GM19043 (cell line): ENCODE data around the gene SH3RF3.

Experiments used
- ATAC-seq: cut with Tn5 transposase; IDR thresholded peaks from one replicate; pipeline ENCODE4 v1.9.1; 2021; ENCODE audit warnings: low read depth; ENCODE audit not compliant: unreplicated experiment

The SH3RF3 gene

DNA sequence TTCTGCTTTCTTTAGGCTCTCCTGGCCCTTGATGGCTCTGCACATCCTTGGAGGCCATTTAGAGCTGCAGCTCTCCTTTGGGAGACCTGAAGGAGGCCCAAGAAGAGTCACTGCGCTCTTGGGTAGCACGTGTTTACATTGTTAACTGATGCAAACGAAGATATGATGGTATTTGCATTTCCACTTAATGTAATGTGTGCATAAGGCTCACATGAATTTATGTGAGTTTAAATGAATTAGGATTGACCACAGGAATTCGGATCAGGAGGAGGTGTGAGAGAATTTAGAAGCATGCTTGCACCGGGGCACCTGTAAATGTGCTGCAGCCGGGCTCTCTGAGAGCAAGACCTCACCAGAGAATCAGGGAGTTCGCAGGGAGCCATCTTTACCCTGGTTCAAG lies 7.5 kb downstream of the SH3RF3 start:
- ATAC-seq, result no peak

DNA sequence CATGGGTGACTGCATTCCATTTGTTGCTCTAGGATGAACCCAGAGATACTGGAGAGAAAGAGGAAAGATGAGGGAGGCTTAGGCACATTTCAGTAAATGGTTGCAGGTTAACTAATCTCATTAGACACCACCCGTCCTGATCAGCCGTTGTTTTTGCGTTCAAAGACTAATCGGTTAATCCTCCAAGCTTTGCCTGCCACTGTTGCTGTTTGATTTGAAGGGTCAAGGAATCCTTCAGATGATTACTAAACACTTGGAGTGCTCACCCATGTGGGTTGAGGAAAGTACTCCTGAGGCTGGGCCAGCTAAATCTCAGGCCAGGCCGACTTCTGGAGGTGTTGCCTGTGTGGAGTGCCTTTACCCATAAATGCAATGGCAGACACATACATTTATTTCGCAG lies 8.6 kb downstream of the SH3RF3 start:
- ATAC-seq, result no peak

DNA sequence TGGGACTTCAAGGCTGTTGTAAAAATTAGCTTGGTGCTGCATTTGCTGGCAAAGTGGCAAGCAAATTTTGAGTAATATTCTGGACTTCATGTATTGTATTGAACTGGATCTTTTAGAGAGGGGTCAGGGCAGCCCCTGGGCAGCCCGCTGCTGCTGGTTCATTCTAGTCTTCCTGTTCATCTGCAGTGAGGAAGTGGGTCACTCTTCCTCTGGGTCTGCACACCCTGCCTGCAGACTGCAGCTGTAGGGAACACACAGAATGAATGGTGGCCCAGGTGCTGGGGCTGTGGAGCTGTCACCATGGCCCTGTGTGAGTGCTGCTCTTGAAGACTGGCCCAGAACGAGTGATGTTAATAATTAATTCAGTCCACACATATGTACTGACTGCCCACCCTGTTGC lies 9.4 kb downstream of the SH3RF3 start:
- ATAC-seq, result no peak

DNA sequence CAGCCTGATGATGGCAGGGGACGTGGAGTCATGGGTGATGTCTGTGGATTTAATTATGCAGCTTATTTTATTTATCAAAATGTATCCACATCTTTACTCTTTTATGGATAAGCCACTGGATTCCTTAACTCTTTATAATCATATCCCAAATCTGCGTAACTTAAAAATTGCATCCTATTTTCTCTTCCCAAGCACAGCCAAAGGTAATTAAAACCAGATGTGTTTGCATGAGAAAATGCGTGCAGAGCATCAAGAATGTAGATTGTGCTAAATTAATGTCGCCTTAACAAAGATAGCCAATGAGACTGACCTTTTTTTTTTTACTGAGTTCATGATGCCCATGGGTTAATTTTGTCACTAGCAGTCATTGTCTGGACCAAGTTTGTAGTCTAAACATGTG lies 10.0 kb downstream of the SH3RF3 start:
- ATAC-seq, result no peak

DNA sequence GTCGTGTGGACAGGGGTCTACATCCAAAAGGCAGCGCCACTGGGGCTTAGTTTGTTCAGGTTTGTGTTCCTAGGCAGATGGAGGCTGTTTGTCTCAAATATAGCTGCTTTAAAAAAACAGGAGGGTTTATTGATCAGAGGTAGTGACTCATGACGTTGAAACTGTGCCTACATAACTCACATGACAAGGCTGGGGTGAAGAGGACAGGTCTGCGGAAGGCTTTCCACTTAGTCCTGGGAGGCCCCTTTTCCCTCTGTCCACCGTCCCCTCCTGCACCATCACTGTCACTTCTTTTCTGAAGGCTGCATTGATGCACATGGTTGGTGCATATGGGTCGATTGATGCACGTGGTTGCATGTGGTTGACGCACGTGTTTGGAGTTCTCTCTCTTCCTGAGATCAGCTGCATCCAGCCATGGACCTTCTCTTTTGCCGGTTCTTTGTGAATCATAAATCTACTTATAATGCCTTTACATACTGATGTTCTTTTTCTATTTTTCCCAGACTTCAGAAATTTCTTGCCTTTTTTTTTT lies 10.9 kb downstream of the SH3RF3 start:
- no peak for ATAC-seq

DNA sequence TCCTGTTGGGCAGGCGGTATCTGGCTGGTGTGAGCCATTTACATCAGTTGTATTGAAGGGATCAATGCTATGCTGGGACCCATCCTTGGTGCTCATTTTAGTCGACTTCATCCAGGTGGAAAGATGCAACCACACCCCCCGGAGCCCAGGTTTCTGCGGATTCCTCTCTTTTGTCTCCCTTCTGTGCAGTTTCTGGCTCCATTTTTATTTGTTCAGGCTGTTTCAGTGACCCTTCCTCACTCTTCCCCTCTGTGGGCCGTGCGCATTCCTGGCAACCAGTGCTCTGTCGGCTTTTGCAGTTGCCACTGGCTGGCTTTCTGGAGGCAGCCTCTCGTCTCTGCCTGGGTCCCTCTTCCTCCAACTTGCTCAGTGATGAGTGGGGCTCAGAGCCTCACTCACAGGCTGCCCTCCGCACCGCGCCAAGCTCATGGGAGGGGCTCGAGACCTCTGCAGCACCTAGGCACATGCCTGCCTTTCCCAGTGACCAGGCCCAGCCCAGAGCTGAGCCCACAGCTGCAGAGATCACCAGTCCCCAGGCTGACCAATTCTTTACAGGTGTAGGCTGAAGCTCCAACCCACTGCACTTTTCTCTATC lies 12.1 kb downstream of the SH3RF3 start:
- no peak for ATAC-seq

DNA sequence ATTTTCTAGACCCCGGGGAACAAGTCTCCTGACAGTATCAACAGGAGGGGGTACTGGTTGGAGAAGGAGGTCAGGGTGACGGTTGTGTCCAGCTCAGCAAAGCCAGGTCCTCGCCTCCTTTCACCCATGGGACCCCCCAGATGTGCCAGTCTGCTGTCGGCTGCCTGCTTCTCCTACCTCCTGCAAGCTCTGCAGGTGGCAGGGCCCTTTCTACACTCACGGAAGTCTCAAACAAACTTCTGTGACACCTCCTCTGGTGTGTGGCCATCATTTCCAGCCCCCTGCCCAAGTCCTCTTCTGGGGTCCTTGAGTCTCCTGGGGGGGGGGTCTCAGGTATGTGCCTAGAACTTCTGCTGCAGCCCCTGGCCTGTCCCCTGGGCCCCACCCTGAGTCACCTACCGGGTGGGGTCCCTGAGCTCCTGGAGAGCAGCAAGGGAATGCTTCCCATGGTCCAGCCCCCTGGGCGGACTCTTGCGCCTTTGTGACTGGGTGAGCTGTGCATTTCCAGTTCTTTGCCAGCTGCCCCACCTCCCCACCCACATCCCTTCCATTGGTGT lies 12.8 kb downstream of the SH3RF3 start:
- ATAC-seq, result no peak

DNA sequence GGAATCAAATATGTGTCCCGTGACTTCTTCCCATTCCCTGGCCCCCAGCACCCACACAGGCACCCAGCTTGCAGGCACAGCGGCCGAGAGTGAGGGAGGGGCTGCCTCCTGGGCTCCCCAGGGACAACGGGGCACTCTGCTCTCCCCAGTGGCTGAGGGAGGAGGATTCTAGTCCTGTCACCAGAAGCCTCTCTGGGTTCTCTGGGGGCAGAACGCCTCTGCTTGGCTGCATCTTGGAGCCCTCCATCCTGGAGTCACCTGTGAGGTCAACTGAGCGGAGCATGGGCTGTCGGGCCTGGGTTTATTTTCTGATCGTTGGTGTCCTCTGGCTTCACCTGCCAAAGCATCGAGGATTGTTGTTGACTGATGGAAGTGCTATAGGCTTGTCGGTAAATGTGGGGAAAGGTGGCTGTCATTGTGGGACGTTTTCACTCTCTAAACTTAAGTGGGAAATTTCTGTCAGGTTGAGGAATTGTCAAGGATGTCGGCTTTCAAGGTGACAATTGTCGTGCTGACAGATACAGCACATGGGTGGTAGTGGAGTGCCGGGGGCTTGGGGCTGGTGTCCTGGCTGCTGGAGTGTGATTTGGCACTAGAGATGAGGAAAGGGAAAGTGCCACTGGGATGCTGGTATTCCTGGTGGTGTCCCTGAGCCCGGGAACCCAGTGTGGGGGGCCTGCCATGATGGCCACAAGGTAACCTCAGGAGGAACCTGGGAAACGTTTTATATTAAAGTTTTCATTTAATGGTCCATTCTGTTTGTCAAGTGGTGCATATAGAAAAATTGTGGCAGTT lies 13.6 kb downstream of the SH3RF3 start:
- ATAC-seq, result no peak

DNA sequence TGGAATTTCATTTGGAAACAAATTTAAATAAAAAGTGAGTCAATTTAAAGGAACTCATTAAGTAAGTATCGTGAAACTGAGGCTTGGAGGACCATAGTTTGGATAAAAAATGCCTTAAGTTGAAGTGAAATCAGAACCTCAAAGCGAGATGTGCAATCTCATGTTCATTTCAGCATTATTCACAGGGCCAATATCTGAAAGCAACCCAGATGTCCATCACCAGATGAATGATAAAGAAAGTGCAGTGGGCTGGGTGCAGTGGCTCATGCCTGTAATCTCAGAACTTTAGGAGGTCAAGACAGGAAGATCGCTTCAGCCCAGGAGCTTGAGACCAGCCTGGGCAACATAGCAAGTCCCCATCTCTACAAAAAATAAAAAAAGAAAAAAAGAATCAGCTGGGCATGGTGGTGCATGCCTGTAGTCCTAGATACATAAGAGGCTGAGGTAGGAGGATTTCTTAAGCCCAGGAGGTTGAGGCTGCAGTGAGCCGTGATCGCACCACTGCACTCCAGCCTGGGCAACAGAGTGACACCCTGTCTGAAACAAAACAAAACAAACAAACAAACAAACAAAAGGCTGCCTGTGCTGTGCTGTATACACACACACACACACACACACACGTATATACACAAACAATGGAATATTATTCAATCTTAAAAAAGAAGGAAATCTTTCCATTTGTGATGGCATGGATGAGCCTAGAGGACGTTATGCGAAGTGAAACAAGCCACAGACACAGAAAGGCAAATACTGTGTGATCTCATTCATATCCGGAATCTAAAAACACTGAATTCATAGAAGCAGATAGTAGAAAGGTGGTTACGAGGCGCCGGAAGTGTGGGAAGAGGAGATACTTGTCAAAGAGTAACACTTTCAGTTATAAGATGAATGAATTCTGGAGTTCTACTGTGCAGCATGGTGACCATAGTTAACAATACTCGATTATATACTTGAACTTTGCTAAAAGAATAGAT lies 14.5 kb downstream of the SH3RF3 start:
- no peak for ATAC-seq

DNA sequence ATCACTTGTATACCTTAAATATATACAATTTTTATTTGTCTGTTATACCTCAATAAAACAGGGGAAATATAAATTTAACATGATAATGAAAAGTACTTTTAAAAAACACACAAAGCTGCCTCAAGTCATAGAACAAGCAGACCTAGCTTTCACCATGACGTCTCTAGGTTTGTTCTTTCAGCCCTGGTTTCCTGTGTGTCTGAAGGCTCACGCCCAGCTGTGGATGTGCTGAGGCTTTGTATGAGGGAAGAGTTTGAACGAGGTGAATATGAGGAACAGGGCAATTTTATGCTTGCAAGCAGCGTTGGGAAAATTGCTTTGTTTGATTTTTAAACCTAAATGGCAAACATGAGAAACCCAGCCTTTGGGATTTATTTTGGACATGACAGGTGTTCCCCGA lies 15.3 kb downstream of the SH3RF3 start:
- no peak for ATAC-seq

DNA sequence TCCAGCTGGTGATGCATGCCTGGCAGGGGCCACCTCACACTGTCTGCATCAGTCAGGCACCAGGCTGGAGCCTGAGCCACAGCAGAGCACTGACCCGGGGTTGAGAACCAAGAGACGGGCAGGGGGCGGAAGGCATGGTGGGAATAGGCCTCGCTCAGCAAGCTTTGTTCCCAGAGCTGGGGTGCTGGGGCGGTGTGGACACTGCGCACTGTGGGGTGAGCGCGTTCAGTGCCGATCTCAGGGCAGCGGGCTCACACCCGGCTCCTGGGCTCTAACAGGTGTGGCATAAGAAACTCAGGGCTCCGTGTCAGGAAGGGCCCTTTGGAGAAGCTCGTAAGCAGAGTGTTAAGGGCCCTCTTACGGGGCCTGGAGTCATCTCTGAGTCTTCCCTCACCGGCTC lies 15.7 kb downstream of the SH3RF3 start:
- ATAC-seq, result no peak

DNA sequence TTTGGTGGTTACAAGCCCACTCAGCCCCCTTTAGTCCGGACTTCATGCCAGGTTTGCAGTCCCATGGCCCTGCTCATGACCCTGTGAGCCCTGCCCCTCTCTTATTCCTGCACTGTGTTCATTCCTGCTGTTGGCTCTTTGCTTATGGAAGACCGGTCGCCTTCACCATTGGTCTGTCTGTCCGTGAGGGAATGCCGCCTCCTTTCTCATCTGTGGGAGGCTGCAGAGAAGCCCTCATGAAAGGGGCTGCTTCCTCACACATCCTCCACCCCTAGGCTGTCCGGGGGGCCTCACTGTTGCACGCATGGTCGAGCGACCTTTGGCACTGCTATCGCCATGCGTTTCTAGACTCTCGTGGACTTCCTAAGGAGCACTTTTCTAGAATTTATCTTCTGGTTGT lies 16.3 kb downstream of the SH3RF3 start:
- no peak for ATAC-seq

DNA sequence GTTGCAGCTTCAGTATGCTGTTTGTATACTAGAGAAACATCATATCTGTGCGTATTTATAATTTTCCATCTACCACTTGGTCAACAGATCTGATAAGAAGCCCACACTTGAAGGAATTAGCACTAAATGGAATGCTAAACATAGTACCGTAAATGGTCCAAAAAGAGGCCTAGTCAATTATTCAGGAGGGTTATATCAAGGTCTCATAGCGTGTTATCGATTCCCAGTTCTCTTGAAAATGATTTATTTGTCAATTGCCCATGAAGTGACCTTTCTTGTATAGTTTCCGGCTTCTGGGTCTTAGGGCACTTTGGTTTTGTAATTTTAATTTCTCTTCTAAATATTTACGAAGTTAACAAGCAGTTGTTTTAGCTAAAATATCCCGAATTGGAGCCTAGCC lies 18.4 kb downstream of the SH3RF3 start:
- no peak for ATAC-seq

DNA sequence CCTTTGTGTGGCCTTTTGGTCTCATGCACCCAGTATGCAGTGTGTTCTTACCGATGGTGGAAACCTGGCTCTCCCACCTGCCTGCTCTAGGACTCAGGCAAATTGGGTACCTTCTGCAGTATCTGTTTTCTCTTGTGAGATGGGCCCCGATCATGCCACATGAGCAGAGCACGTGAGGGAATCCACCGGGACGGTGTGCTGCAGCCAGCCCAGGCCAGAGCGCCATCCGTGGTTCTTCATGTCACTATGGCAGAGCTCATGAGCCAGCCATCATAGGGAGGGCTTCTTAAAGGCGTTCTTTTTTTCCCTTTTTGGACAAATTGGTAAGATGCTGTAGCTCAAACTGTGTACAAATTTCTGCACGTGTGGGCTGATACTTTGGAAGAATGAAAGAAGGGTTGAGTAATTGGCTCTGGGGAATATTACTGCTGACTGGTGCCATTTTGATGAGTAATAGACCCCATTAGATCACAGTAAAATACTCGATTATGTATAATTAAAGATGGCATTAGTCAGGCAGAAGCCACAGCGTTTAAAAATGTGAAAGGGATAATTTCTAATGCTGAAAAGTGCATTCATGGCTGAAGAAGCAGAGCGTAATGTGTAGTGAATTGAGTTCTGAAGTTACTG lies 19.2 kb downstream of the SH3RF3 start:
- no peak for ATAC-seq

DNA sequence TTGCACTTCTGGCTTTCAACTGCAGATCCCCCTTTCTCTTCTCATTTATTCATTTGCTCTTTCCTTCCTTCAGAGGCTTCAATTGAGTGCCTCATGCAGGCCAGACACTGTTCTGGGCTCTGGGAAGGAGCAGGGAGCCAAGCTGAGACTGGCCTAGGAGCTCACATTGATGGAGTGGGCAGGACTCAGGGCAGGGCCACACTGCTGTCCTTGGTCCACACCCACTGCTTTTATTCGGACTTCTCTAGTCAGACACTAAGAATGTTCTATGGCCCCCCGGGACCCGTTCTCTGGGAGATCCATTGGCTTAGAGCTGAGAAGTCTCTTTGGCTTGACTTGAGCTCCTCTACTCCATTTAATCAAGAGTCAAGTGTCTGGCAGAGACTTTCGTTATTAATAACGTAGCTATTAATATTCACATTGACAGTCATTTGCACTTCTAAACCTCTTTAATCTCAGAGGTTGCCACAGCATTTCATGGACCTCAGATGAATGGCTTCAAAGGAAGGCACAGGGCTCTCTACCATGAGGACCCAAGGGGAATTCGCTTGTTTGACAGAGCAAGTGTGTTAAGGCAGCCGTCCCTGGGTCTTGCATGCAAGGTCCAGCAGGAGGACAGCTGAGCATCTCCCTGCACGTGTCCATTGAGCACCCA lies 20.1 kb downstream of the SH3RF3 start:
- ATAC-seq, result no peak

DNA sequence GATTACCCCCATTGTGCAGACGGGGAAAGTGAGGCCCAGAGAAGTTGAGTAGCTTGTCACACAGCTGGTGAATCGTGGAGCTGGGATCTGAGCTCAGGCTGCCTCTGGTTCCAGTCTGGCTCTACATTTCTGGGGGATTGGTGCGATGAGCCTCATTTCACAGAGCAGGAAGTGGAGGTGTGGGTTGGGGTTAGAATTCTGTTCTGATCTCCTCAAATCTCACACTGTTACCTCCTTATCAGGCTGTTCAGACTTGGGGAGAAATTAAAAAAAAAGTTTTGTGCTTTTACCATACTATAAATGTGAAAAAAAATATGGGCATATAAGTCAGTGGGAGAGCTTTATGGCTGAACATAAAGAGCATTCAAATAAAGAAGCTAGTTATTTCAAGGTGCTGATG lies 21.6 kb downstream of the SH3RF3 start:
- no peak for ATAC-seq

DNA sequence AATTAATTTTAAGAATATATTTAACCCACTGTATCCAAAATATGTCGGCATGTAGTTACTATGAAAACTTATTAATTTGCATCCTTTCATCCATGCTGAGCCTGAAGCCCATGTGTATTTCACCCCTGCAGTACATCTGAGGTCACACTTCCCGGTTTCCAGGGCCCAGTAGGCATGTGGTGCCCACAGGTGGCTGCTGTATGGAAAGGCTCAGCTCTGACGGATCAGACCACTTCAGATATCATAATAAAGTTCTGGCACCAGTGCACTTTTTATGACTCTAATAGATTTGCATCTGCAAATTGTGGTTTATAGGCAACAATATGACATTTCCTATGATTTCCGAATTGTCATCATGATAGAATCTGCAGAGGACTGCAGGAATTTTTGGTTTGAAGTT lies 22.5 kb downstream of the SH3RF3 start:
- no peak for ATAC-seq

DNA sequence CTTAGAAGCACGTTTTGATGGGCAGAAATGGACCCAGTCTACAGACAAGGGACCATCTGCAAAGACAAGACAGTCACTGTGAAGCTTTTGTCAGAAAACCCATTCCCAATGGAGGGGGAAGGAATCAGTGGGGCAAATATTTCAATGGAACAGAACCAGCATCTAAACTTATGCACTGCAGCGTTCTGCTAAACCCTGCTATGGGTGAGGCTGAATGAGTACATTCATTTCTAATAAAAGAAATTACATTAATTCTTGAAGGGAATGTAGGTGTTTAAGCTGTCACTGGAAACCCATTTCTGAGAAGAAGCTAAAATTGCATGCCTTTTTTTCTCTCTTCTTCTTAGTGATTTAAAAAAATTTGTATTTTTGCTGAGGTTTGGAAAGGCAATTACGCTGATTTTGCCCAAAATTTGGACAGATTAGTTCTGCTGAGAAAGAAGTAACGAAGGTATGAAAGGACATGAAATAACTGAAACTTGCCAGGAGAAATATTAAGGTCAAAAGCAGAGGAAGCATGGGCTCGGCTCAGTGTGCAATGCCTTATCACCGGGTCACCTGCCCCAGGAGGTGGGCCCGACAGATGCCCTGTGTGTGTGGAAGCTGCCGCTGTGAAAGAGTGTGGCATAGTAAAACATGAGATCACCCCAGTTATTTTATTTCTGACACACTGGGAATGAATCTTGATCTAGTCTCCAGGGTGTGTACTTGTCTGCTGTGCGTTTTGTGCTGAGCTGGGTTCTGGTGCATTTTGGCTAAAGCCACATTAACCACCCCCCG lies 24.2 kb downstream of the SH3RF3 start:
- no peak for ATAC-seq

DNA sequence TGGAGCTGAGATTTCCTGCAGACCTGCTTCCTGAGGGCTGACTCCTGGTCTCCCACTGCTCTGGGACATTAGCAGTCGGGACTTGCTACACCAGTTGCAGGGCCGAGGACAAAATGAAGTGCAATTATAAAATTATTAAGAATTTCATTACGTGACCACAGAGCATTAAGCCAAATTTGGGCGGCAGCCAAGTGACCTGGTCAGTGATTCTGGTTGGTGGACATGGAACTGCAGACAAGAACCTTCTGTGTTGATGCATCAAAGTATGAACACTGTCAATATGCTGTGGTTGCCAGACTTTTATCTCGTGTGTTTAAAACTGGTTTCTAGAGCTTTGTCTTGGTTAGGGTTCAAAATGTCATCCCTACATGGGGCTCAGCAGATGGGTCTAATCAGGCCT lies 24.8 kb downstream of the SH3RF3 start:
- no peak for ATAC-seq
